ENCODE data around the gene USHBP1.

GRCh38 chr19:17311455-17312188, 47.1 kb upstream of the USHBP1 start:
- TF ChIP-seq EZH2 (IDR thresholded peaks at IDR 0.05; ENCODE audit: borderline replicate concordance, control insufficient read depth, low read depth, low read length) = no peak
- no peak for TF ChIP-seq ZBTB11 (CRISPR knock-in tag; IDR thresholded peaks at IDR 0.05)
- peak; percentile 25; the same call in 1 of the 2 replicates for TF ChIP-seq SPI1 (IDR thresholded peaks at IDR 0.05; ENCODE audit: borderline replicate concordance, insufficient read depth, low read depth, low read length)
- TF ChIP-seq PRDM15 (CRISPR knock-in tag; IDR thresholded peaks at IDR 0.05) = no peak
- TF ChIP-seq POLR2AphosphoS5 (IDR thresholded peaks at IDR 0.05; ENCODE audit: low read length) = no peak
- no peak for TF ChIP-seq CTCF (IDR thresholded peaks at IDR 0.05 in 2 of 3, conservative IDR thresholded peaks at IDR 0.05 in 1 of 3; ENCODE audit: control insufficient read depth in 2 of 3, extremely low read depth in 1 of 3, insufficient read depth in 1 of 3, low read depth in 3 of 3, low read length in 3 of 3)
- no peak for TF ChIP-seq FOS (IDR thresholded peaks at IDR 0.05; ENCODE audit: borderline replicate concordance, extremely low read depth, insufficient read length)

Data from GM12878 (cell line).